Stomach (tissue), 4 donors: Measurements from ENCODE around the gene XRCC4.

Source experiments
- EP300 ChIP-seq: sonication (generic); formaldehyde crosslinking; IDR thresholded peaks from one replicate; pipeline ENCODE4 v1.6.1; 2017; ENCODE audit warnings: antibody characterized with exemption
- POLR2A ChIP-seq, 4 donors: fragments of 450-650 bp; IDR thresholded peaks; one replicate each; pipeline ENCODE4 v1.6.1; 2016; ENCODE audit warnings: antibody characterized with exemption in 4 of 4, control low read depth in 2 of 4, mild to moderate bottlenecking in 1 of 4, moderate library complexity in 1 of 4
- TF ChIP-seq, protein P1 (sequence below), 7 experiments: fragments of 450-650 bp in 4 of 7; fragments of 200-600 bp in 3 of 7; sonication (generic) in 3 of 7; IDR thresholded peaks; one replicate each; pipeline ENCODE4 v1.5.1; 2016 to 2019; ENCODE audit warnings: antibody characterized with exemption in 7 of 7, control low read depth in 2 of 7, mild to moderate bottlenecking in 1 of 7

DNA sequence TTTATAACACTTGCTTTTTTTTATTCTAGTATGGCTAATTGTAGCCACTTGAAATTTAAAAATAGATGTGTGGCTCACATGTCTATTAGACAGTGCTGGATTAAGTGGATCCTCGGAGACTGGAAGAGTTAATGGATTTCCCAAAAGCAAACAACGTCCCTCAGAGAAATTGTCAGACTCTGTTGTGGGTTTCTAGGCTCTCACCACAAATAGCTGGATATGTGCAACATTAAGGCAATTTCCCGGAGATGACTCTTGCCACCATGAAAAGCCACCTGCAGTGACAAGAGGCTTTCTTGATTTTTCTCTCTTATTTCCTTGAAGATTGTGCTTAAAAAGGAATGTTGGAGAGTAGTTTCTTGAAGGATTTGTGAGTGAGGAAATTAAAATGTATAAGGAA lies 43.3 kb upstream of the XRCC4 start:
- TF ChIP-seq, protein P1, sequence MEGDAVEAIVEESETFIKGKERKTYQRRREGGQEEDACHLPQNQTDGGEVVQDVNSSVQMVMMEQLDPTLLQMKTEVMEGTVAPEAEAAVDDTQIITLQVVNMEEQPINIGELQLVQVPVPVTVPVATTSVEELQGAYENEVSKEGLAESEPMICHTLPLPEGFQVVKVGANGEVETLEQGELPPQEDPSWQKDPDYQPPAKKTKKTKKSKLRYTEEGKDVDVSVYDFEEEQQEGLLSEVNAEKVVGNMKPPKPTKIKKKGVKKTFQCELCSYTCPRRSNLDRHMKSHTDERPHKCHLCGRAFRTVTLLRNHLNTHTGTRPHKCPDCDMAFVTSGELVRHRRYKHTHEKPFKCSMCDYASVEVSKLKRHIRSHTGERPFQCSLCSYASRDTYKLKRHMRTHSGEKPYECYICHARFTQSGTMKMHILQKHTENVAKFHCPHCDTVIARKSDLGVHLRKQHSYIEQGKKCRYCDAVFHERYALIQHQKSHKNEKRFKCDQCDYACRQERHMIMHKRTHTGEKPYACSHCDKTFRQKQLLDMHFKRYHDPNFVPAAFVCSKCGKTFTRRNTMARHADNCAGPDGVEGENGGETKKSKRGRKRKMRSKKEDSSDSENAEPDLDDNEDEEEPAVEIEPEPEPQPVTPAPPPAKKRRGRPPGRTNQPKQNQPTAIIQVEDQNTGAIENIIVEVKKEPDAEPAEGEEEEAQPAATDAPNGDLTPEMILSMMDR (IDR thresholded peaks at IDR 0.05) = no peak
- TF ChIP-seq POLR2A (IDR thresholded peaks at IDR 0.05) (no peak), EP300 (no peak)
